ENCODE results near the gene KNTC1. TPM values are rescaled to one million over a fixed set of nuclear protein-coding genes. Genes with fewer than 3 reads are reported as not detected.
"Not testable (repeated sequence)": the region's sequence is repeated elsewhere in the genome, so short reads cannot be mapped to it uniquely, and the experiment has no call there.

KNTC1 gene
- total and polyA plus RNA-seq, 2 donors, result 34.0 to 40.8 TPM

GRCh38 chr12:122592543-122592942 is 65.5 kb downstream of the KNTC1 start:
- H3K36me3 ChIP-seq (ENCODE audit: control insufficient read depth in 2 of 2, insufficient read depth in 2 of 2, low read length in 1 of 2), result peaks cover 21 to 52% of the 10 kb centered on the region in 2 donors
- DNase-seq (ENCODE audit: low read depth in 6 of 9, low spot score in 9 of 9); H3K27me3 ChIP-seq (ENCODE audit: control insufficient read depth in 2 of 2, insufficient read depth in 1 of 2, low read length in 1 of 2); H3K9me3 ChIP-seq (ENCODE audit: control insufficient read depth in 2 of 2, insufficient read depth in 1 of 2, low read length in 1 of 2); H3K4me1 ChIP-seq (ENCODE audit: control insufficient read depth in 2 of 2, insufficient read depth in 2 of 2, low read length in 2 of 2); H3K27ac ChIP-seq (ENCODE audit: low read depth in 1 of 2, low read length in 1 of 2); H3K4me3 ChIP-seq (ENCODE audit: low read length in 2 of 2): not testable (repeated sequence)
- 74% methylated on average over 8 of the region's 8 CpGs for WGBS

GRCh38 chr12:122593910-122594309 is 66.9 kb downstream of the KNTC1 start:
- Histone ChIP-seq H3K27ac (ENCODE audit: low read depth in 1 of 2, low read length in 1 of 2) (no peak overlapping the region), H3K4me3 (ENCODE audit: low read length in 2 of 2) (no peak overlapping the region), H3K27me3 (ENCODE audit: control insufficient read depth in 2 of 2, insufficient read depth in 1 of 2, low read length in 1 of 2) (no peaks in the 10 kb centered on the region), H3K4me1 (ENCODE audit: control insufficient read depth in 2 of 2, insufficient read depth in 2 of 2, low read length in 2 of 2) (no peaks in the 10 kb centered on the region), H3K36me3 (ENCODE audit: control insufficient read depth in 2 of 2, insufficient read depth in 2 of 2, low read length in 1 of 2) (peaks cover 20 to 51% of the 10 kb centered on the region in 2 donors), H3K9me3 (ENCODE audit: control insufficient read depth in 2 of 2, insufficient read depth in 1 of 2, low read length in 1 of 2) (no peaks in the 10 kb centered on the region)
- WGBS, result 90% methylated on average over 1 of the region's 1 CpG
- no peak for DNase-seq (ENCODE audit: low read depth in 6 of 9, low spot score in 9 of 9)

GRCh38 chr12:122596838-122597237 is 69.8 kb downstream of the KNTC1 start:
- Histone ChIP-seq H3K9me3 (ENCODE audit: control insufficient read depth in 2 of 2, insufficient read depth in 1 of 2, low read length in 1 of 2) (no peaks in the 10 kb centered on the region), H3K27me3 (ENCODE audit: control insufficient read depth in 2 of 2, insufficient read depth in 1 of 2, low read length in 1 of 2) (no peaks in the 10 kb centered on the region), H3K27ac (ENCODE audit: low read depth in 1 of 2, low read length in 1 of 2) (no peak overlapping the region), H3K36me3 (ENCODE audit: control insufficient read depth in 2 of 2, insufficient read depth in 2 of 2, low read length in 1 of 2) (peaks cover 17 to 52% of the 10 kb centered on the region in 2 donors), H3K4me3 (ENCODE audit: low read length in 2 of 2) (no peak overlapping the region), H3K4me1 (ENCODE audit: control insufficient read depth in 2 of 2, insufficient read depth in 2 of 2, low read length in 2 of 2) (no peaks in the 10 kb centered on the region)
- no peak for DNase-seq (ENCODE audit: low read depth in 6 of 9, low spot score in 9 of 9)

- H3K27ac ChIP-seq (ENCODE audit: low read depth in 1 of 2, low read length in 1 of 2), result no peak overlapping the region
- H3K36me3 ChIP-seq (ENCODE audit: control insufficient read depth in 2 of 2, insufficient read depth in 2 of 2, low read length in 1 of 2), result peaks cover 26 to 67% of the 10 kb centered on the region in 2 donors
- no peaks in the 10 kb centered on the region for H3K4me1 ChIP-seq (ENCODE audit: control insufficient read depth in 2 of 2, insufficient read depth in 2 of 2, low read length in 2 of 2)
- no peak for DNase-seq (ENCODE audit: low read depth in 6 of 9, low spot score in 9 of 9)
- H3K4me3 ChIP-seq (ENCODE audit: low read length in 2 of 2), result no peak overlapping the region
- H3K27me3 ChIP-seq (ENCODE audit: control insufficient read depth in 2 of 2, insufficient read depth in 1 of 2, low read length in 1 of 2), result no peaks in the 10 kb centered on the region
- no peaks in the 10 kb centered on the region for H3K9me3 ChIP-seq (ENCODE audit: control insufficient read depth in 2 of 2, insufficient read depth in 1 of 2, low read length in 1 of 2)
- 94% methylated on average over 2 of the region's 2 CpGs for WGBS
Measured at GRCh38 chr12:122602456-122602855, 75.4 kb downstream of the KNTC1 start.

- H3K36me3 ChIP-seq (ENCODE audit: control insufficient read depth in 2 of 2, insufficient read depth in 2 of 2, low read length in 1 of 2), result peaks cover 31 to 62% of the 10 kb centered on the region in 2 donors
- H3K9me3 ChIP-seq (ENCODE audit: control insufficient read depth in 2 of 2, insufficient read depth in 1 of 2, low read length in 1 of 2), result no peaks in the 10 kb centered on the region
- no peak overlapping the region for H3K4me3 ChIP-seq (ENCODE audit: low read length in 2 of 2)
- WGBS, result 98% methylated on average over 4 of the region's 4 CpGs
- no peak overlapping the region for H3K27ac ChIP-seq (ENCODE audit: low read depth in 1 of 2, low read length in 1 of 2)
- no peaks in the 10 kb centered on the region for H3K27me3 ChIP-seq (ENCODE audit: control insufficient read depth in 2 of 2, insufficient read depth in 1 of 2, low read length in 1 of 2)
- no peak for DNase-seq (ENCODE audit: low read depth in 6 of 9, low spot score in 9 of 9)
- H3K4me1 ChIP-seq (ENCODE audit: control insufficient read depth in 2 of 2, insufficient read depth in 2 of 2, low read length in 2 of 2), result no peaks in the 10 kb centered on the region
Measured at GRCh38 chr12:122604993-122605392, 77.9 kb downstream of the KNTC1 start.

- DNase-seq (ENCODE audit: low read depth in 6 of 9, low spot score in 9 of 9), result no peak
- H3K4me1 ChIP-seq (ENCODE audit: control insufficient read depth in 2 of 2, insufficient read depth in 2 of 2, low read length in 2 of 2), result no peaks in the 10 kb centered on the region
- no peaks in the 10 kb centered on the region for H3K27me3 ChIP-seq (ENCODE audit: control insufficient read depth in 2 of 2, insufficient read depth in 1 of 2, low read length in 1 of 2)
- peaks cover 54 to 76% of the 10 kb centered on the region in 2 donors for H3K36me3 ChIP-seq (ENCODE audit: control insufficient read depth in 2 of 2, insufficient read depth in 2 of 2, low read length in 1 of 2)
- H3K9me3 ChIP-seq (ENCODE audit: control insufficient read depth in 2 of 2, insufficient read depth in 1 of 2, low read length in 1 of 2), result no peaks in the 10 kb centered on the region
- WGBS, result 97% methylated on average over 3 of the region's 3 CpGs
- H3K4me3 ChIP-seq (ENCODE audit: low read length in 2 of 2), result no peak overlapping the region
- H3K27ac ChIP-seq (ENCODE audit: low read depth in 1 of 2, low read length in 1 of 2), result no peak overlapping the region
Measured at GRCh38 chr12:122609732-122610131, 82.7 kb downstream of the KNTC1 start.

GRCh38 chr12:122610207-122610606 is 83.2 kb downstream of the KNTC1 start:
- no peak overlapping the region for H3K4me3 ChIP-seq (ENCODE audit: low read length in 2 of 2)
- 98% methylated on average over 5 of the region's 5 CpGs for WGBS
- H3K36me3 ChIP-seq (ENCODE audit: control insufficient read depth in 2 of 2, insufficient read depth in 2 of 2, low read length in 1 of 2), result peaks cover 56 to 78% of the 10 kb centered on the region in 2 donors
- H3K9me3 ChIP-seq (ENCODE audit: control insufficient read depth in 2 of 2, insufficient read depth in 1 of 2, low read length in 1 of 2), result no peaks in the 10 kb centered on the region
- DNase-seq (ENCODE audit: low read depth in 6 of 9, low spot score in 9 of 9), result no peak
- no peaks in the 10 kb centered on the region for H3K4me1 ChIP-seq (ENCODE audit: control insufficient read depth in 2 of 2, insufficient read depth in 2 of 2, low read length in 2 of 2)
- no peaks in the 10 kb centered on the region for H3K27me3 ChIP-seq (ENCODE audit: control insufficient read depth in 2 of 2, insufficient read depth in 1 of 2, low read length in 1 of 2)
- no peak overlapping the region for H3K27ac ChIP-seq (ENCODE audit: low read depth in 1 of 2, low read length in 1 of 2)

- 94% methylated on average over 2 of the region's 2 CpGs for WGBS
- Histone ChIP-seq H3K4me3 (ENCODE audit: low read length in 2 of 2) (no peak overlapping the region), H3K4me1 (ENCODE audit: control insufficient read depth in 2 of 2, insufficient read depth in 2 of 2, low read length in 2 of 2) (no peaks in the 10 kb centered on the region), H3K9me3 (ENCODE audit: control insufficient read depth in 2 of 2, insufficient read depth in 1 of 2, low read length in 1 of 2) (no peaks in the 10 kb centered on the region), H3K27me3 (ENCODE audit: control insufficient read depth in 2 of 2, insufficient read depth in 1 of 2, low read length in 1 of 2) (no peaks in the 10 kb centered on the region), H3K27ac (ENCODE audit: low read depth in 1 of 2, low read length in 1 of 2) (no peak overlapping the region), H3K36me3 (ENCODE audit: control insufficient read depth in 2 of 2, insufficient read depth in 2 of 2, low read length in 1 of 2) (peaks cover 53 to 78% of the 10 kb centered on the region in 2 donors)
- no peak for DNase-seq (ENCODE audit: low read depth in 6 of 9, low spot score in 9 of 9)
Measured at GRCh38 chr12:122610911-122611310, 83.9 kb downstream of the KNTC1 start.

GRCh38 chr12:122614839-122615238 is 87.8 kb downstream of the KNTC1 start:
- Histone ChIP-seq H3K36me3 (ENCODE audit: control insufficient read depth in 2 of 2, insufficient read depth in 2 of 2, low read length in 1 of 2) (peaks cover 42 to 73% of the 10 kb centered on the region in 2 donors), H3K27me3 (ENCODE audit: control insufficient read depth in 2 of 2, insufficient read depth in 1 of 2, low read length in 1 of 2) (no peaks in the 10 kb centered on the region), H3K9me3 (ENCODE audit: control insufficient read depth in 2 of 2, insufficient read depth in 1 of 2, low read length in 1 of 2) (no peaks in the 10 kb centered on the region), H3K4me1 (ENCODE audit: control insufficient read depth in 2 of 2, insufficient read depth in 2 of 2, low read length in 2 of 2) (no peaks in the 10 kb centered on the region), H3K4me3 (ENCODE audit: low read length in 2 of 2) (no peak overlapping the region), H3K27ac (ENCODE audit: low read depth in 1 of 2, low read length in 1 of 2) (no peak overlapping the region)
- DNase-seq (ENCODE audit: low read depth in 6 of 9, low spot score in 9 of 9), result no peak
- WGBS, result 98% methylated on average over 1 of the region's 1 CpG

GRCh38 chr12:122615780-122616179 is 88.7 kb downstream of the KNTC1 start:
- no peak for DNase-seq (ENCODE audit: low read depth in 6 of 9, low spot score in 9 of 9)
- Histone ChIP-seq H3K4me1 (ENCODE audit: control insufficient read depth in 2 of 2, insufficient read depth in 2 of 2, low read length in 2 of 2) (no peaks in the 10 kb centered on the region), H3K36me3 (ENCODE audit: control insufficient read depth in 2 of 2, insufficient read depth in 2 of 2, low read length in 1 of 2) (peaks cover 42 to 73% of the 10 kb centered on the region in 2 donors), H3K27ac (ENCODE audit: low read depth in 1 of 2, low read length in 1 of 2) (no peak overlapping the region), H3K27me3 (ENCODE audit: control insufficient read depth in 2 of 2, insufficient read depth in 1 of 2, low read length in 1 of 2) (no peaks in the 10 kb centered on the region), H3K9me3 (ENCODE audit: control insufficient read depth in 2 of 2, insufficient read depth in 1 of 2, low read length in 1 of 2) (no peaks in the 10 kb centered on the region), H3K4me3 (ENCODE audit: low read length in 2 of 2) (no peak overlapping the region)
- 74% methylated on average over 4 of the region's 4 CpGs for WGBS

Measured in thymus (tissue), 11 donors.